ENCODE results near the gene CRYL1. TPM values are rescaled to one million over a fixed set of nuclear protein-coding genes. Genes with fewer than 3 reads are reported as not detected.

CRYL1 gene
- total and polyA plus RNA-seq, 2 of the 4 experiments (the other 2 are of a cell fraction), result 11.7 to 16.4 TPM

DNA sequence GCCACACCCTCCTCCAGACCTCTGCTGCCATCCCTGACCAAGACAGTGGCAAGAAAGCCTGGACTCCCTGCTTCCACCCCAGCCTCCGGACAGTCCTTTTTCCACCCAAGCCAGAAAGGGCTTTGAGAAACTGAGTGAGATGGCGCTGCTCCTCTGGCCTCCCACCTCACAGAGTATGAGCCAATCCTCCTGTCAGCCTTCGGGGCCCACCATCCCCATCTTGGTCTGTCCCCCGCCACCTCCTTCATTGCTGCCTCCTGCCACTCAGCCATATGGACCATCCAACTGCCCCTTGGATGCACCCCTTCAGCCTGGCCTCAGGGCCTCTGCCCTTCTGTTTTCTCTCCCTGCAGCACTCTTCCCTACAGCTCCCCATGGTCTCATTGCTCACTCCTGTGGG lies 125.7 kb downstream of the CRYL1 start:
- no peak overlapping the region for H2AK5ac ChIP-seq (ENCODE audit: low read depth, low read length)
- no peak overlapping the region for H4K5ac ChIP-seq (ENCODE audit: low read depth, low read length)
- H2AFZ ChIP-seq (replicated peaks; ENCODE audit: low read length, poor library complexity), result no peak overlapping the region
- H3K9me1 ChIP-seq (ENCODE audit: insufficient read depth, low read length), result no peaks in the 10 kb centered on the region; the same call in 1 of the 2 replicates
- H3K79me1 ChIP-seq (ENCODE audit: low read depth in 1 of 2, low read length in 2 of 2), result no peaks in the 10 kb centered on the region
- in situ Hi-C loops (cut with MboI; ENCODE audit: low sequenced_read_pairs) (no loop called here), dilution Hi-C loops (cut with HindIII; ENCODE audit: low sequenced_read_pairs, unreplicated experiment) (no loop called here), intact Hi-C loops (cut with micrococcal nuclease) (no loop called here)
- no peaks in the 10 kb centered on the region for H3K36me3 ChIP-seq (ENCODE audit: control insufficient read depth, insufficient read depth, low read length)
- no peaks in the 10 kb centered on the region for H3K9me3 ChIP-seq (ENCODE audit: control insufficient read depth, insufficient read depth, low read length)
- H2BK5ac ChIP-seq (ENCODE audit: low read depth, low read length, poor library complexity, severe bottlenecking), result no peak overlapping the region
- ChIA-PET CTCF (no interaction called here), POLR2A (ENCODE audit: unreplicated experiment) (no interaction called here)
- no peak overlapping the region for H3K56ac ChIP-seq (ENCODE audit: extremely low read depth, insufficient read depth, low read length)
- BruUV-seq (replicated peaks), result no TSS peak
- H3K27me3 ChIP-seq (ENCODE audit: control insufficient read depth, insufficient read depth, low read length), result peaks cover 9% of the 10 kb centered on the region; the same call in 1 of the 2 replicates
- H4K20me1 ChIP-seq (ENCODE audit: insufficient read depth, low read length), result no peaks in the 10 kb centered on the region
- H3K4ac ChIP-seq (ENCODE audit: low read depth, low read length), result no peak overlapping the region
- H2BK120ac ChIP-seq (ENCODE audit: low read depth, low read length), result no peak overlapping the region
- no peak overlapping the region for H4K91ac ChIP-seq (ENCODE audit: insufficient read depth, low read depth, low read length)
- no peak overlapping the region for H3K9ac ChIP-seq (ENCODE audit: low read depth, low read length)
- no peak overlapping the region for H3K27ac ChIP-seq (ENCODE audit: insufficient read depth, low read length)
- no peak overlapping the region for H3K4me3 ChIP-seq (ENCODE audit: insufficient read depth, low read depth, low read length)
- ATAC-seq (ENCODE audit: low read depth) (no peak), DNase-seq (no peak)
- no peak overlapping the region for H2BK20ac ChIP-seq (ENCODE audit: low read depth, low read length)
- no peak overlapping the region for H3K4me2 ChIP-seq (ENCODE audit: low read depth, low read length)
- no peak overlapping the region for H3K18ac ChIP-seq (ENCODE audit: low read depth, low read length)
- no peak overlapping the region for H3K23ac ChIP-seq (ENCODE audit: low read depth, low read length)
- no peak overlapping the region for H2BK15ac ChIP-seq (ENCODE audit: low read depth, low read length)
- H3K4me1 ChIP-seq (ENCODE audit: control insufficient read depth, insufficient read depth, low read length), result peaks cover 3% of the 10 kb centered on the region; the same call in 1 of the 2 replicates
- no peak overlapping the region for H4K8ac ChIP-seq (ENCODE audit: low read depth in 2 of 2, low read length in 2 of 2)
- H2AK9ac ChIP-seq (replicated peaks; ENCODE audit: low read depth, low read length, poor library complexity), result peak overlapping the region; percentile 42
- 86% methylated on average over 2 of the region's 4 CpGs; no CpG with 5 or more reads in 1 of the 2 experiments for WGBS, 2 experiments (ENCODE audit: extremely low coverage in 2 of 2, insufficient read length in 1 of 2)
- no peak overlapping the region for H3K14ac ChIP-seq (replicated peaks; ENCODE audit: low read depth, low read length)
- TF ChIP-seq RAD21 (IDR thresholded peaks at IDR 0.05; ENCODE audit: low read length) (no peak), FOS (IDR thresholded peaks at IDR 0.05; ENCODE audit: low read depth, low read length) (no peak), MAZ (IDR thresholded peaks at IDR 0.05; ENCODE audit: borderline replicate concordance, low read depth, low read length) (no peak), SMC3 (IDR thresholded peaks at IDR 0.05; ENCODE audit: low read depth, low read length) (no peak), MXI1 (IDR thresholded peaks at IDR 0.05; ENCODE audit: borderline replicate concordance, low read depth, low read length) (no peak), MAFK (IDR thresholded peaks at IDR 0.05; ENCODE audit: low read depth, low read length) (no peak), NFE2L2 (IDR thresholded peaks at IDR 0.05; ENCODE audit: low read depth, low read length) (no peak), POLR2A (IDR thresholded peaks at IDR 0.05; ENCODE audit: low read depth, low read length) (no peak)
- TF ChIP-seq, protein P1, sequence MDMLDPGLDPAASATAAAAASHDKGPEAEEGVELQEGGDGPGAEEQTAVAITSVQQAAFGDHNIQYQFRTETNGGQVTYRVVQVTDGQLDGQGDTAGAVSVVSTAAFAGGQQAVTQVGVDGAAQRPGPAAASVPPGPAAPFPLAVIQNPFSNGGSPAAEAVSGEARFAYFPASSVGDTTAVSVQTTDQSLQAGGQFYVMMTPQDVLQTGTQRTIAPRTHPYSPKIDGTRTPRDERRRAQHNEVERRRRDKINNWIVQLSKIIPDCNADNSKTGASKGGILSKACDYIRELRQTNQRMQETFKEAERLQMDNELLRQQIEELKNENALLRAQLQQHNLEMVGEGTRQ (IDR thresholded peaks at IDR 0.05; ENCODE audit: low read depth, low read length), result no peak
- TF ChIP-seq, protein P2, sequence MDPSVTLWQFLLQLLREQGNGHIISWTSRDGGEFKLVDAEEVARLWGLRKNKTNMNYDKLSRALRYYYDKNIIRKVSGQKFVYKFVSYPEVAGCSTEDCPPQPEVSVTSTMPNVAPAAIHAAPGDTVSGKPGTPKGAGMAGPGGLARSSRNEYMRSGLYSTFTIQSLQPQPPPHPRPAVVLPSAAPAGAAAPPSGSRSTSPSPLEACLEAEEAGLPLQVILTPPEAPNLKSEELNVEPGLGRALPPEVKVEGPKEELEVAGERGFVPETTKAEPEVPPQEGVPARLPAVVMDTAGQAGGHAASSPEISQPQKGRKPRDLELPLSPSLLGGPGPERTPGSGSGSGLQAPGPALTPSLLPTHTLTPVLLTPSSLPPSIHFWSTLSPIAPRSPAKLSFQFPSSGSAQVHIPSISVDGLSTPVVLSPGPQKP (IDR thresholded peaks at IDR 0.05; ENCODE audit: borderline replicate concordance, low read depth, low read length), result no peak
